ENCODE results near the gene SLC16A14.
"Not testable (repeated sequence)": the region's sequence is repeated elsewhere in the genome, so short reads cannot be mapped to it uniquely, and the experiment has no call there.

SLC16A14 gene, protein sequence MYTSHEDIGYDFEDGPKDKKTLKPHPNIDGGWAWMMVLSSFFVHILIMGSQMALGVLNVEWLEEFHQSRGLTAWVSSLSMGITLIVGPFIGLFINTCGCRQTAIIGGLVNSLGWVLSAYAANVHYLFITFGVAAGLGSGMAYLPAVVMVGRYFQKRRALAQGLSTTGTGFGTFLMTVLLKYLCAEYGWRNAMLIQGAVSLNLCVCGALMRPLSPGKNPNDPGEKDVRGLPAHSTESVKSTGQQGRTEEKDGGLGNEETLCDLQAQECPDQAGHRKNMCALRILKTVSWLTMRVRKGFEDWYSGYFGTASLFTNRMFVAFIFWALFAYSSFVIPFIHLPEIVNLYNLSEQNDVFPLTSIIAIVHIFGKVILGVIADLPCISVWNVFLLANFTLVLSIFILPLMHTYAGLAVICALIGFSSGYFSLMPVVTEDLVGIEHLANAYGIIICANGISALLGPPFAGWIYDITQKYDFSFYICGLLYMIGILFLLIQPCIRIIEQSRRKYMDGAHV

DNA sequence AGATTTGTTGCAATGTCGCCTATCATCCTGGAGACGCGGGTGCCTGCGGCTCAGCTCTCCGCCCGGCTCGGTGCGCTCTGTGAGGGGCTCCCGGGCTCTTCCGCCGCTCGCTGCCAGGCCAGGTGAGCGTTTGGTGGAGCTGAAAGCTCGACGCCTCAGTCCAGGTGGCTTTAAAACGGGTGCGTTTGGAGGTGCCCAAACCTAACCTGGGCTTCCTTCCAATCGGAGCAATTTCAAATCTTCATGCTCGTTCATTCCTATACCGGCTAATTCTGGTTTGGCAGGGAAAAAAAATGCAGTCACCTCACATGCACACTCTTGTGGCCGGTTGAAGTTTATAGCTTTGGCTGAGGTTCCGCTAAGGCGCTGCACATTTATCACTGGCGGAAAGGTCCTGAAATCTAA, at the start of gene SLC16A14:
Gene SLC16A14, minus strand, starts transcription at position 274 of the 405 bp plus-strand sequence. CDS start 9,572 bp downstream, outside the sequence.
- peak within 1 kb of the TSS; percentile 65 for H3K4me3 ChIP-seq (ENCODE audit: low read depth, low read length)
- DNase-seq (ENCODE audit: low read depth): no peak

DNA sequence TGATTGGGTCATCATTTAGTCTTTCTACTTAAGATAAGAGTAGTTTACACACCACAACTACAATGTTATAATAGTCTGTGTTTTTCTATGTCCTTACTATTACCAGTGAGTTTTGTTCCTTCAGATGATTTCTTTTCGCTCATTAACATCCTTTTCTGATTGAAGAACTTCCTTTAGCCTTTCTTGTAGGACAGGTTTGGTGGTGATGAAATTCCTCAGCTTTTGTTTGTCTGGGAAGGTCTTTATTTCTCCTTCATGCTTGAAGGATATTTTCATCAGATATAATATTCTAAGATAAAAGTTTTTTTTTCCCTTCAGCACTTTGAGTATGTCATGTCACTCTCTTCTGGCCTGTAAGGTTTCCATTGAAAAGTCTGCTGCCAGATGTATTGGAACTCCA, 38.0 kb upstream of the SLC16A14 start:
- no peak for DNase-seq (ENCODE audit: low read depth)

DNA sequence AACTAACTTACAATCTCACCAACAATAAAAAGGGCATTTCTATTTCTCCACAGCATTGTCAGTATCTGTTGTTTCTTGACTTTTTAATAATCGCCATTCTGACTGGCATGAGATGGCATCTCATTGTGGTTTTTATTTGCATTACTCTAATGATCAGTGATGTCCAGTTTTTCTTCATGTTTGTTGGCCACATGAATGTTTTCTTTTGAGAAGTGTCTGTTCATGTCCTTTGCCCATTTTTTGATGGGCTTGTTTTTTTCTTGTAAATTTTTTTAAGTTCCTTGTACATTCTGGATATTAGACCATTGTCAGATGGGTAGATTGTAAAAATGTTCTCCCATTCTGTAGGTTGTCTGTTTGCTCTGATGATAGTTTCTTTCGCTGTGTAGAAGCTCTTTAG, 33.2 kb upstream of the SLC16A14 start:
- DNase-seq (ENCODE audit: low read depth); H3K4me3 ChIP-seq (ENCODE audit: low read depth, low read length): not testable (repeated sequence)

More for the DNA sequence above, 38.0 kb upstream of the SLC16A14 start:
- no peak overlapping the region for H3K4me3 ChIP-seq (ENCODE audit: low read depth, low read length)

DNA sequence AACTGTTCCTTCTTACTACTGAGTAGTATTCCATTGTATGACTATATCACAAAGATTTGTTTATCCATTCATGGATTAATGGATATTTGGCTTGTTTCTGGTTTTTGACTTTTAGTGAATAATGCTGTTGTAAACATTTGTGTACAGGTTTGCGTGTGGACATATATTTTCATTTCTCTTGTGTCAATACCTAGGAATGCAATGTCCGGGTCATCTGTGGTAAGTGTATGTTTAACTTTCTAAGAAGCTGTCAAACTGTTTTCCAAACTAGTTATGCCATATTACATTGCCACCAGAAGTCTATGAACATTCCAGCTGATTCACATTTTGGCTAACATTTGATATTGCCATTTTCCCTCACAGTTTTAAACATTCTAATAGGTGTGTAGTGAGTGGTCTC, 29.1 kb upstream of the SLC16A14 start:
- no peak overlapping the region for H3K4me3 ChIP-seq (ENCODE audit: low read depth, low read length)
- DNase-seq (ENCODE audit: low read depth): no peak

DNA sequence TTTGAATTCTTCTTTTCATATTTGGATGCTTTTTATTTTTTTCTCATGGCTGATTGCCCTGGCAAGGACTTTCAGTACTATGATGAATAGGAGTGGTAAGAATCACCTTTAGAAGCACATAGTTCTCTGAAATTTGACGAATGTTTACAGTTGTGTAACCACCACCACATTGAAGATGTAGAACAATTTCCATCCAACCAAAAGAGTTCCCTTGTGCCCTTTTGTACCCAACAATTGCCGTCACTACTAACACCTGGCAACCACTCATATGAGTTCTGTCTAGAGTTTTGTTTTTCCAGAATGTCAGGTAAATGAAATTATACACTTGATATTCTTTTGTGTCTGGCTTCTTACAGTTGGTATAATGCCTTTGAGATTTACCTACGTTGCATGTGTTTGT, 28.7 kb upstream of the SLC16A14 start:
- DNase-seq (ENCODE audit: low read depth): no peak
- no peak overlapping the region for H3K4me3 ChIP-seq (ENCODE audit: low read depth, low read length)

DNA sequence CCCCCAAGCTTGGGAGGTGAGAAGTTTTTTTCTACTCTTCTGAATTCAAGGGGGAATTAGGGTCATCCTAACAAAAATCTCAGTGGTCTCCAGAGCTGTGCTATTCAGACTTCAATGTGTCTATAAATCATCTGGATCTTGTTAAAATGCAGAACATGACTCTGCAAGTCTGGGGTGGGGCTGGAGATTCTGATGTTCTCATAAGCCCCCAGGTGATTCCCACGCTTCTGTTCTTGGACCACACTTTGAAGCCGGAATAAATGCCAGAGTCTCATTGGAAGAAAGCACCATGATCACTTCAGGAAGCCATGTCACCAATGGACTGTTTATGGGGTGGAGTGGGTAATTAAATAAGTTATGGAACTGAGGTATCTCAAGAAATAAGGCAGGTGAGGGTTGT, 22.2 kb upstream of the SLC16A14 start:
- DNase-seq (ENCODE audit: low read depth): no peak
- no peak overlapping the region for H3K4me3 ChIP-seq (ENCODE audit: low read depth, low read length)

DNA sequence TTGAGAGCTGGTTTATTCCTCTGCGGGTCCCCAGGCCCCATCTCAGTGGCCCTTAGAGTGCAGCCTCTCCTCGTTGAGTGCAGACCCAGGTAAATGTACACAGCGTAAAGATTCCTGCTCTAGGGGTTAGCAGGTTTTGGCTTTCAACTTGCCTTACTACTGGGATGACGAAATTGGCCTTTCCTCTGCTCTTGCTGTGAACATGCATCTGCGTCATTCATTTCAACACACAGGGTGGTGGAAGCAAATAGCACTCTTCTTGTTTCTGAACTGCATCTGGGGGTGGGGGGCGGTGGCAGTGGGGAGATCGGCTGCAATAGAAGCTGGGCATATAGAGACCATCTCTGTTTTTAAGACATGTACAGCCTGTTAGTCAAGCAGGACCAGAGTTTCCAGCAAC, 16.5 kb upstream of the SLC16A14 start:
- no peak for DNase-seq (ENCODE audit: low read depth)
- no peak overlapping the region for H3K4me3 ChIP-seq (ENCODE audit: low read depth, low read length)

DNA sequence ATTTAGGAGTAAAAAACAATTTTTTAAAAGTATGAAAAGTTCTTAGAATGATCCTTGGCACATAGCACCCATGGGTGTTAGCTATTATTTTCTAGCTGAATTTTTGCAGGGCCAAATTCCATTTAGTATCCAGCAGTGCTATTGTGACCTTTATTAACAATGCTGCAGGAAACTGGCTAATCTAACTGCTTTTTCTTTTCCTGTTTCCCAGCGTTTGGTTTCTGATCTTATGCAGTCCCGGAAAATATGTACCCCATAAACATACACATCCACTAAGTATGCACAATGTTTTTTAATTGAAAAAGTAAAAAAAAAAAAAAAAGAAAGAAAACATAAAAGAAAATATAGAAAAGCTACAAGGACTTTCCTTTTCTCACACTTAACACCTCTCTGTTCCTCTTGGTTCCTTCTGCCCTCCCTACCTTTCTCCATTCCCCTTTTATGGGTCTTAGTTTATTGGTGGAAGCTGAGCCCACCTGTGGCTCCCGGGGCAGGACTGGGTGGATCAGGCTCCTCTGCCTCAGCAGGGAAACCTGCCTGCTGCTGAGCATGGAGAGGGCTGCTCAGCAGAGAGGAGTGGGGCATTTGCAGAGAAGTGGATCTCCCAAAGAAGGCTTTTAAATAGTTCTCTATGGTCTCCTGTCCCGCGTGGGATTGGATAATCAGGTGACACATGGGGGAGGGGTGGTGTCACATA, 9.3 kb upstream of the SLC16A14 start:
- no peak for DNase-seq (ENCODE audit: low read depth)
- no peak overlapping the region for H3K4me3 ChIP-seq (ENCODE audit: low read depth, low read length)

DNA sequence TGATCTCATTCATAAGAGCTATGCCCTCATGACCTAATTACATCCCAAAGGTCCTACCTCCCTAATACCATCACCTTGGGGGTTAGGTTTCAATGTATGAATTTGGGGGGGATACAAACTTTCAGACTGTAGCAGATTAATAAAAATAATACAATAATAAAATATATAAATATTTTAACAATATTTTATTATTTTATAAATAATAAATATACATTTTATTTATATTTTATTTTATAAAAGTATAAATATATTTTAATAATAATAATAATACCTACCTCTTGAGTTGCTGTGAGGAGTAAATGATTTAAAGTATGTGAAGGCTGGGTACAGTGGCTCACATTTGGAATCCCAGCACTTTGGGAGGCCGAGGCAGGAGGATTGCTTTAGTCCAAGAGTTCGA, 8.1 kb upstream of the SLC16A14 start:
- no peak overlapping the region for H3K4me3 ChIP-seq (ENCODE audit: low read depth, low read length)
- no peak for DNase-seq (ENCODE audit: low read depth)

DNA sequence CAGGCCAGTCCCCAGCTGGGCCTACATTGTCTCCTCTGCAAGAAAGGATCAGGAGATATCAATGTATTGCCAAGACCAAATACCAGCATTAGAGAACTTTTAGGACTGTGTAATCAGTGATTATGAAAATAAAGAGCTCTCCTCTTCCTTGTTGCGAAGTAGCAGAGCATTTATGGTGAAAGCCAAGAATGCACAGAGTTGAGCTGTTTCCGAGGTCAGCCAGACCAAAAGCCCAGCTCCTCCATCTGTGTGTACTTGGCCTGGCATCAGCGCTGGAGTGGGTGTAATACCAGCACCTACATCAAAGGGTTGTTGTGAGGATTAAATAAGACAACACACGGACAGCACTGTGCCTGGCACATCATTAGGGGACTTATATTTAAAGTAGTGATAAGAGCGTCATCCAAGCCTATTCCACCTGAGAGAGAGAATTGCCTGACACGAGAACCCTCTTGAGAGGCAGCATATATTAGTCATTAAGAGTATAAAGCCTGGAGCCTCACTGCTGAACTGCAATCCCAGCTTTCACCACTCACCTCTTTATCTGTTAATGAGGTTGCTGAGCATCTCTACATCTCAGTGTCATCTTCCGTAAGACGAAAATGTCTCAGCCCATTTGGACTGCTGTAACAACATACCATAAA, 7.4 kb upstream of the SLC16A14 start:
- no peak for DNase-seq (ENCODE audit: low read depth)
- no peak overlapping the region for H3K4me3 ChIP-seq (ENCODE audit: low read depth, low read length)

DNA sequence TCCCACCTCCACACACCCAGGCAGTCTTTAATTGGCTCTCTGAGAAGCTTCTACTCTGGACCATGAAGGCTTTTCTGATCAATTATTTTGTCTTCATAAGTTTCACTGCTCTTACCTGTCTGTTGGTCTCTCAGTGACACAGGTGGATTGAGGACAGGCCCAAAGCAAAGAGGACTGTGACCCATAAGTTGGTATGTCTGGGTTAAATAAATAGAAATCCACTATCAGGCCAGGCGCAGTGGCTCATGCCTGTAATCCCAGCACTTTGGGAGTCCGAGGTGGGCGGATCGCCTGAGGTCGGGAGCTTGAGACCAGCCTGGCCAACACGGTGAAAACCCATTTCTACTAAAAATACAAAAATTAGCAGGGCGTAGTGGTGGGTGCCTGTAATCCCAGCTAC, 2.7 kb upstream of the SLC16A14 start:
- H3K4me3 ChIP-seq (ENCODE audit: low read depth, low read length): no peak overlapping the region
- DNase-seq (ENCODE audit: low read depth): no peak

DNA sequence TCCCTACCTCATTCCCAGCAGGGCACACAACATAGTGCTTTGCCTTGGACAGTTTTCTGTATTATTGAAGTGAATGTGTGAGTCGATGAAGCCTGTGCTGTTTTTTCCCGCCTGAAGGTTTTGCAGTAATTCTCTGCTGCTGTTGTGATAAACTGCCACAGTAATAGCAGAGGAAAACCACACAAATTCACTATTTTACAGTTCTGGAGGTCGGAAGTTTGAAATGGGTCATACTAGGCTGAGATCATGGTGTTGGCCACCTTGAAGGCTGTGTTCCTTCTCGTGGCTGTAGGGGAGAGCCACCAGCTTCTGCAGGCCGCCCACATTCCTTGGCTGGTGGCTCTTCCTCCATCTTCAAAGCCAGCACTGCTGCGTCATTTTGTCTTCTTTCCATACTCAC, 678 bp upstream of the SLC16A14 start:
- DNase-seq (ENCODE audit: low read depth): no peak
- no peak overlapping the region for H3K4me3 ChIP-seq (ENCODE audit: low read depth, low read length)

DNA sequence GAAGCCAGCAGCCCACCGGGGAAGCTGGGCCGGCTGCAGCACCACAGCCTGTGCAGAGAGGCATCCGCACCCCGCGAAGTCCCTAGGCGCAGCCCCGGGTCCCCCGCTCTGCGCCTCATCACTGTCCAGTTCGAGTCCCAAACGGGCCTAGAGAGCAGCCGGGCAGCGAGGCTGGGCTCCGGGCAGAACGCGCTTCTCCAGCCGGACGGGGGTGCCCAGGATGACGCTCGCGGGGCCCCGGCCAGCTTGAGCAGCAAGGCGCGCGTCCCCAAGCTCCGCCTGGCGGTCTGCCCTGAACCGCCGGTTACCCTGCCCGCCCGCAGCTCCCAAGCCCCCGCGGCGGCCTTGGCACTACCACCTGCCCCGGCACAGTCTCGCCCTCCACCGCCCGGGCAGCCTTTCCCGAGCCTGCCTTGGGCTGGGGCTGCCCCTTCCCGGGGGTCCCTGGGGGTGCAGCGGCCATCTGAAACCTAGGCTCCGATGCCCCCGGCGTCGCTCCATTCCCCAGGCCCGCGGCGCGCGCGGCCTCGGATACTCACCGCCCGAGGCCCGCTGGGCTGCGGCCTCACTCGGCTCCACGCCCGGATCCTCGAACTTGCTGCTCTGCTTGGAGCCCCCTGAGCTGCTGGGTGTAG, 591 bp downstream of the SLC16A14 start:
- DNase-seq (ENCODE audit: low read depth): no peak
- peak overlapping the region; percentile 65 for H3K4me3 ChIP-seq (ENCODE audit: low read depth, low read length)

DNA sequence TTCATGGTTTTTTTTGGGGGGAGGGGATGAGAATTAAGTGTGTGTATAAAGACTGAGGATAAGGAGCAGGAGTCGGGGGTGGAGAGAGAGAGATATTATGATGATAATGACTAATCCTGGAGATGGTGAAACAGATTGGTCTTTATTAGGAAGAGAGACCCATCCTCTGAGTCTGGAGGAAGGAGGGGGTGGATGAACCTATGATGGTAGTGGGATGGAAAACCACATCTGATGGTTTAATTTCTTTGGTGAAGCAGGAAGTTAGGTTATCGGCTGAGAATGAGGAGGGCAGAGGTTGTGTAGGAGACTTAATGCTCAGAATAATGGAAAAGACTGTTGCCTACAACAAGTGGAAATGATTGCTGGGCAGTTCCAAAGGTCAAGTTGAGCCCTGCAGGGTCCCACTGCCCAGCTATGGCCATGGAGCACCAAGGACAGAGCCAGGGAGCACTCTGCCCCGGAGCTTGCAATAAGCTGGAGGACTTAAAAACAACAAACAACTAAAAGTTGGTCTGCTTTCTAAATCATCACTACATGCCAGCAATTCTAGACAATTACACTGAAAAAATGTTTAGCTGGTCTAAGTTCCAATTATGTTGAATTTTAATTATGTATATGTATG, 7.9 kb downstream of the SLC16A14 start:
- H3K4me3 ChIP-seq (ENCODE audit: low read depth, low read length): no peak overlapping the region
- DNase-seq (ENCODE audit: low read depth): no peak

DNA sequence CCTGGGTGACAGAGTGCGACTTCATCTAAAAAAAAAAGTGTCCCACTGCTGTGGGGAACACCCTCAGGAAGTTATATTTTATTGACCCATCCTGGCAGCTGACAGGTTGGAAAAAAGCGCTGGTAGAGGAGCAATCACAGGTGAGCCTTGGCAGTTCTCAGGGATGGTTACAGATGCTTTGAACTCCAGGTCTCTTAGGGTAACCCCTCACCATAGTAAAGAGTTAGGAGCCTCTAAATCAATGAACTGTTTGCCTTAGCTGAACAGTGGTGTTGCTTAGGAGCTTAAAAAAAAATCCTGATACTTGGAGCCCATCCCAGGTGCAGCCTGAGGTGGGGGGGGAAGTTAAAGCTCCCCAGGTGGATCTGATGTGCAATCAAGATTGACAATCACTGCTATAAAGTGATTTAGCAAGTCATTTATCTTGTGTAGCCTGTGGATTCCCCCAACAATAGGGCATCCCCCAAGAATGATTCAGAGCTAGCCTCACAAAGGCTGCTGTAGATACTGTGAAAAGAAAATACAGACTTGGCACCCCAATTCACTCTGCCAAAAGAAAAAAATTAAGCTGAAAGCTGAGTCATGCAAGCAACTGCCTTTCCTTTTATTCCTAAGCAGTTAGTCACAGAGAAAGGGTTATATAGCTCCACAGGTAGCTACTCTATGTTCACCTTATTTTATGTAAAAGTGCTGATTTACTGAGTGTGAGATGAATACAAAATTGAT, 14.8 kb downstream of the SLC16A14 start:
- no peak for DNase-seq (ENCODE audit: low read depth)
- no peak overlapping the region for H3K4me3 ChIP-seq (ENCODE audit: low read depth, low read length)

DNA sequence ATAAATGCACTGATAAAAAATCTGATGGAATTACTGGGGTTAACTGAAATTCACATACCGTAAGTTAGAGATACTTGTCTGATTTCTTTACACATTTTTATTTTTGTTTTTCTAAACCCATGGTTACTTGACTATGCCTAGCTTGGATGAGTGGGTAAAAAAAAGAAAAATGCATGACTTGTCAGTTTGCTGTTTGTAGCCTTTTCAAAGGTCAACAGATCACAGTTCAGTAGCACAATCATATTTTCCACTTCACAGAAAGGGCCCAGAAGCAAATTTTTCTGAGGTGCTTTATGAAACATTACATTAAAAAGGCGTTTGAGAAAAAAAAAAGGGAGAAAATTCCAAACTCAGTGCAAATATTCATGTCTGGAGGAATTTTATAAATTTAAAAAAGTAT, 16.4 kb downstream of the SLC16A14 start:
- no peak for DNase-seq (ENCODE audit: low read depth)
- no peak overlapping the region for H3K4me3 ChIP-seq (ENCODE audit: low read depth, low read length)

DNA sequence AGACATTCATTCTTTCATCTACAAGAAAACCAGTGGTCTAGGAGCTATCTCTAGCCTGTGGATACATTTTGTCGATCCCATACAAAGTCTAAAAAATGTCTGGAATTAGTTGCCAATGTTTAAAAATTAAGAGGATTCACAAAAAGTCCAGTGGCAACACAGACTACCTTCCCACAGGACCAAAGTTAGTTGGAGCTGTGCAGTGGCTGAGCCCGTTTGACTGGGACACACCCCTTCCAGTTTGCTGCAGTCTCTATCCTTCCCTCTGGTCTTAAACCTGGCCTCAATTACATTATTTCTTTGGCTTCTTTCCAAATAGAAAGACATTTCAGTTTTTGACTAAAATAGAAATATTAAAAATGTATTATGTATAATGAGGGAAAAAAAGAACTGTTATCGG, 18.6 kb downstream of the SLC16A14 start:
- H3K4me3 ChIP-seq (ENCODE audit: low read depth, low read length): no peak overlapping the region
- DNase-seq (ENCODE audit: low read depth): no peak

DNA sequence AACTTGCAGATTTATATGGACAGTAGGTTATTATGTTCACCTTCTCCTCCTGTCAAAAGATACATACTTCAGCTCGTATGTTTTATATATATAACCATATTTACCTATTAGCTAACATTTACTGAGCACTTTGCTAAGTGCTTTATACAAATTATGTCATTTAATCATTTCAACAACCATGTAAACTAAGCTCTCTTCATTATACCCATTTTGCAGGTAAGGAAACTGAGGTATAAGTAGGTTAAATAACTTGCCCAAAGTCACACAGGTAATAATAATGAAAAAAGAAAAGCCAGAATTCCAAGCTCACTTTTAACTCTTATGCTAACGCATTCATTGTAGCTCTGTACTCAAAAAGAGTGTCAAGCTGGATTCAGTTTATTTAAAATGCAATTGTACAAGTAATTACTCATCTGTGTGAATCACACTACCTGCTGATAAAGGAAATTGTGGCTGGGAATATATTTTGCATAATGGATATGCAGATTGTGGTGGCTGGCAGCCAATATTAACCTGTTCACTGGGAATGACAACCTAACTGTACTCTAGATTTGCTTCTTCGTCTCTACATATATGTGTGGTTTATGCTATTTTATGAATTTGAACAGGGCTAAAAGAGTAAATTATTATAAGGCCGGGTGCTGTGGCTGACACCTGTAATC, 20.6 kb downstream of the SLC16A14 start:
- H3K4me3 ChIP-seq (ENCODE audit: low read depth, low read length): no peak overlapping the region
- DNase-seq (ENCODE audit: low read depth): no peak
